ENCODE data around the gene TRAF5.
"Not testable (repeated sequence)": the region's sequence is repeated elsewhere in the genome, so short reads cannot be mapped to it uniquely, and the experiment has no call there.

TRAF5 gene

GRCh38 chr1:211384524-211384923, 57.9 kb downstream of the TRAF5 start:
- FAIRE-seq (no peak), DNase-seq (ENCODE audit: insufficient read length) (no peak)
- TF ChIP-seq POLR2A (IDR thresholded peaks at IDR 0.05; ENCODE audit: low read depth, low read length), result no peak
- no peak for TF ChIP-seq TAF1 (IDR thresholded peaks at IDR 0.05; ENCODE audit: borderline replicate concordance, low read depth, low read length)
- TF ChIP-seq POLR2AphosphoS5 (IDR thresholded peaks at IDR 0.05; ENCODE audit: low read depth, low read length), result no peak

- TF ChIP-seq TAF1 (IDR thresholded peaks at IDR 0.05; ENCODE audit: borderline replicate concordance, low read depth, low read length) (no peak), POLR2AphosphoS5 (IDR thresholded peaks at IDR 0.05; ENCODE audit: low read depth, low read length) (no peak), POLR2A (IDR thresholded peaks at IDR 0.05; ENCODE audit: low read depth, low read length) (no peak)
Measured at GRCh38 chr1:211386921-211387320, 60.3 kb downstream of the TRAF5 start.

GRCh38 chr1:211390829-211391228, 64.2 kb downstream of the TRAF5 start:
- DNase-seq (ENCODE audit: insufficient read length); FAIRE-seq: not testable (repeated sequence)

More at GRCh38 chr1:211386921-211387320, 60.3 kb downstream of the TRAF5 start:
- DNase-seq (ENCODE audit: insufficient read length) (no peak), FAIRE-seq (no peak)

GRCh38 chr1:211393203-211393602, 66.6 kb downstream of the TRAF5 start:
- no peak for FAIRE-seq
- TF ChIP-seq POLR2A (IDR thresholded peaks at IDR 0.05; ENCODE audit: low read depth, low read length) (no peak), TAF1 (IDR thresholded peaks at IDR 0.05; ENCODE audit: borderline replicate concordance, low read depth, low read length) (no peak), POLR2AphosphoS5 (IDR thresholded peaks at IDR 0.05; ENCODE audit: low read depth, low read length) (no peak)
- no peak for DNase-seq (ENCODE audit: insufficient read length)

GRCh38 chr1:211398266-211398930, 71.8 kb downstream of the TRAF5 start:
- DNase-seq (ENCODE audit: insufficient read length), result not testable (repeated sequence)
- peak; percentile 65 for FAIRE-seq

- DNase-seq (ENCODE audit: insufficient read length); FAIRE-seq: not testable (repeated sequence)
Measured at GRCh38 chr1:211399851-211400393, 73.3 kb downstream of the TRAF5 start.

- not testable (repeated sequence) for FAIRE-seq; DNase-seq (ENCODE audit: insufficient read length)
Measured at GRCh38 chr1:211401751-211402150, 75.1 kb downstream of the TRAF5 start.

GRCh38 chr1:211406086-211406485, 79.5 kb downstream of the TRAF5 start:
- DNase-seq (ENCODE audit: insufficient read length); FAIRE-seq: not testable (repeated sequence)

GRCh38 chr1:211407749-211408148, 81.1 kb downstream of the TRAF5 start:
- not testable (repeated sequence) for DNase-seq (ENCODE audit: insufficient read length); FAIRE-seq

GRCh38 chr1:211411639-211412038, 85.0 kb downstream of the TRAF5 start:
- no peak for TF ChIP-seq TAF1 (IDR thresholded peaks at IDR 0.05; ENCODE audit: borderline replicate concordance, low read depth, low read length)
- TF ChIP-seq POLR2A (IDR thresholded peaks at IDR 0.05; ENCODE audit: low read depth, low read length), result no peak
- TF ChIP-seq POLR2AphosphoS5 (IDR thresholded peaks at IDR 0.05; ENCODE audit: low read depth, low read length), result no peak
- DNase-seq (ENCODE audit: insufficient read length) (no peak), FAIRE-seq (no peak)

- FAIRE-seq, result no peak
- DNase-seq (ENCODE audit: insufficient read length), result no peak
- no peak for TF ChIP-seq POLR2A (IDR thresholded peaks at IDR 0.05; ENCODE audit: low read depth, low read length)
- no peak for TF ChIP-seq POLR2AphosphoS5 (IDR thresholded peaks at IDR 0.05; ENCODE audit: low read depth, low read length)
- no peak for TF ChIP-seq TAF1 (IDR thresholded peaks at IDR 0.05; ENCODE audit: borderline replicate concordance, low read depth, low read length)
Measured at GRCh38 chr1:211415700-211416099, 89.1 kb downstream of the TRAF5 start.

- FAIRE-seq (peak; percentile 17), DNase-seq (ENCODE audit: insufficient read length) (peak; percentile 1)
Measured at GRCh38 chr1:211416246-211416627, 89.6 kb downstream of the TRAF5 start.

- not testable (repeated sequence) for DNase-seq (ENCODE audit: insufficient read length); FAIRE-seq
Measured at GRCh38 chr1:211416628-211417323, 90.1 kb downstream of the TRAF5 start.

- DNase-seq (ENCODE audit: insufficient read length), result no peak
- no peak for TF ChIP-seq POLR2A (IDR thresholded peaks at IDR 0.05; ENCODE audit: low read depth, low read length)
- TF ChIP-seq TAF1 (IDR thresholded peaks at IDR 0.05; ENCODE audit: borderline replicate concordance, low read depth, low read length), result no peak
- TF ChIP-seq POLR2AphosphoS5 (IDR thresholded peaks at IDR 0.05; ENCODE audit: low read depth, low read length), result no peak
- FAIRE-seq, result no peak
Measured at GRCh38 chr1:211420389-211420788, 93.8 kb downstream of the TRAF5 start.

Measured in GM12892 (cell line).